GDM1 (cell line): ENCODE data around the gene POU2AF2.

Experiments used
- DNase-seq: peaks from one replicate; lab custom pipeline; 2025; lab: John Stamatoyannopoulos, UW

Gene POU2AF2

DNA sequence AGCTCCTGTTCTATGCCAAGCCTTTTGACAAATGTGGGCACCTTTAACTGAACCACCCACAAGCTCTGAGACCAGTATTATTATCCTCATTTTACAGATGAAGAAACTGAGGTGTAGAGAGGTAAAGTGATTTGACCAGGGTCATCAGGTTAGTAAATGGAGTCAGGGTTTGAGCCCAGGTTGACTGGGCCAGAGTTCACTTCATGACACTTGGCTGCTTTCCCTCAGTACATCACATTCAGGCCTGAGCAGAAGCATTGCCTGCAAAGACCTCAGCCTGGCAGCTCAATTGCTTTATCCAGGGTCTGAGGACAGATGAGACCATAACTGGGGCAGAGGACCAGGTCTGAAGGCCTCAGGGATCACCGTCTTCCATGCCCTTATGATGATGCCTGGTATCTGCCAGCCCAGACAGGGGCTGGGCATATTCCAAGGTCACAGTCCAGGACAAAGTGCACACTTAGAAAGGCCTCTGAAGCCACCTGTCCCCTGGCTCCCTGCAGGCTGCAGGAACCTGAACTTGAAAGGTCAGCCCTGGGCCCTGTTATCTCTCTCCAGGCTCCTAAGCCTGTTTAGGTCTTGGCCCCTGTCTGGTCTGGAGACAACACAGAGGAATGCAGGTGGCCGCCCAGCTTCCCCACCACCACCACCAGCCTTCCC, 84.8 kb downstream of the POU2AF2 start:
- no peak for DNase-seq

GRCh38 chr11:111331711-111332479, 86.4 kb downstream of the POU2AF2 start:
- no peak for DNase-seq

- no peak for DNase-seq
These were observed 89.3 kb downstream of the POU2AF2 start for GRCh38 chr11:111334532-111335502.

- DNase-seq = no peak
These were observed 90.0 kb downstream of the POU2AF2 start for GRCh38 chr11:111335549-111335948.
